Prostate gland (tissue), 2 donors: ENCODE results near the gene MAP7D1. TPM values are rescaled to one million over a fixed set of nuclear protein-coding genes. Genes with fewer than 3 reads are reported as not detected.

Experiments
- DNase-seq: peaks from one replicate; pipeline ENCODE4 v3.0.0-alpha.2; 2019; ENCODE audit warnings: low spot score
- H3K27ac ChIP-seq, 2 donors: fragments of 200-600 bp; sonication (generic); 2 replicates each; pipeline ENCODE4 v1.5.1; 2017 to 2019
- H3K27me3 ChIP-seq: fragments of 200-600 bp; sonication (generic); replicated peaks from 2 replicates; pipeline ENCODE4 v1.5.1; 2019; ENCODE audit not compliant: insufficient read depth
- H3K36me3 ChIP-seq, 2 donors: fragments of 200-600 bp; sonication (generic); 1 replicate in 1 of 2; 2 replicates in 1 of 2; pipeline versions ENCODE4 v1.5.1 to v1.8.1; 2017 to 2019
- H3K4me1 ChIP-seq: fragments of 200-600 bp; sonication (generic); replicated peaks from 2 replicates; pipeline ENCODE4 v1.5.1; 2019
- H3K4me3 ChIP-seq, 2 donors: fragments of 200-600 bp; sonication (generic); 2 replicates each; pipeline ENCODE4 v1.5.1; 2017 to 2019
- H3K9me3 ChIP-seq: fragments of 200-600 bp; sonication (generic); 2 replicates; pipeline ENCODE4 v1.5.1; 2017
- POLR2A ChIP-seq: fragments of 450-650 bp; IDR thresholded peaks from one replicate; pipeline ENCODE4 v1.6.1; 2016; ENCODE audit warnings: antibody characterized with exemption, mild to moderate bottlenecking
- POLR2AphosphoS5 ChIP-seq: sonication (generic); formaldehyde crosslinking; IDR thresholded peaks from one replicate; pipeline ENCODE4 v1.6.1; 2017; ENCODE audit warnings: antibody characterized with exemption
- WGBS: methylation state at CpG from one replicate; pipeline ENCODE4 v1.1.5; 2018; 5-methylcytosine and 5-hydroxymethylcytosine counted together
- intact Hi-C: fragments of 100-400 bp; cut with DNase I; formaldehyde crosslinking; loops from one replicate; pipeline ENCODE4 v1.14.2; 2022
- total RNA-seq, 2 donors: library from RNA; depleted of rRNA; stranded (reverse); fragments of >200 nt; gene quantifications; one replicate each; pipeline ENCODE4 v1.1.0, GENCODE V29; 2016
- TF ChIP-seq, protein P1 (sequence below), 4 experiments: fragments of 200-600 bp in 2 of 4; fragments of 450-650 bp in 2 of 4; sonication (generic) in 2 of 4; IDR thresholded peaks; 1 replicate in 3 of 4; 2 replicates in 1 of 4; pipeline ENCODE4 v1.5.1; 2016 to 2019; ENCODE audit warnings: antibody characterized with exemption in 4 of 4, mild to moderate bottlenecking in 2 of 4, moderate library complexity in 2 of 4

MAP7D1 gene
- total RNA-seq = 100 to 1,000 TPM in 1 of 2 donors, 10 to 100 TPM in 1; 97.3 to 132 TPM

DNA sequence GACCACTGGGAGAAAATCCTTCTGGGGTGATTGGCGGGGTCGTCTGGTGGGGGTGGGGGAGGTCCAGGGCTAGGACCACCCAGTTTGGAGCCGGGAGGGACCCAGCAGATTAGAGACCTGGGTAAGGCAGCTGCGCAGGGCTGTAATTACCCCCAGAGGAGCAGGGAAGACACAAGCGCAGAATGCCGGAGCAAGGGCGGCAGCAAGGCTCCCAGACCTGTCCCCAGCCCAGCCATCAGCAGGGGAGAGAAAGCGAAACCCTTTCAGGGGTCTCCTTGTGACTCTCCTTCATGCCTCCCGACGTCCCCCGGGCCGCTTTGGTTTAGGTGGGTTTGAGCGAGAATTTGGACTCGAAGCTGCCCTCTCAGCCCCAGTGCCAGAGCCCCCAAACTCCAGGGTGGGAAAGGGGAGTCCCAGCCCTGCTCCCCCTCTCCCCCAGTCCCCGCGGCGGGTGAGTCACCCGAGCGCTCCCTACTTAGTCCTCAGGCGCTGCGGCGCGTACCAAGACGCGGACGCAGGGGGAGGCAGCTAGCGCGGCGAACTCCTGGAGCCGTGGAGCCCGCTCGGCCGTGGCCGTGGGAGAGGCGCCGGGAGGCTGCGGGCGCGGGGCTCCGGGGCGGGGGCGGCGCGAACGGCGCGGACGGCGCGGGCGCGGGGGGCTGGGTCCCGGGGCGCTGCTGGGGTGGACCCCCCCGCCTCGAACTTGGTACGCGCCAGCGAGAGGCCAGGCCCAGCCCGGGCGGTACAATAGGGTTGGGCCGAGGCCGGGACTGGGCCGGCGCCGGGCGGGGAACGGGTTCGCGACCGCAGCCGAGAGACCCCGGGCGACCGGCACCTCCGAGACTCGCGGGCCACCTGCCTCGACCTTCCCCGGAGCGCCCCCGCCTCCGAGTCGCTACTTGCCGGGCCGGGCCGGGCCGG is at the start of gene MAP7D1:
TSS of gene MAP7D1 (plus strand) at position 753 of the 921 bp plus-strand sequence. CDS start 258 bp downstream, outside the sequence.
- intact Hi-C loops = loop anchor here (5.0 kb wide), 1 partner anchor 232 kb away; the partner anchor contains the start of gene STK40
- H3K4me1 ChIP-seq = peaks cover 40% of the 10 kb centered on the region
- under 1% methylated on average over 33 of the region's 88 CpGs for WGBS

DNA sequence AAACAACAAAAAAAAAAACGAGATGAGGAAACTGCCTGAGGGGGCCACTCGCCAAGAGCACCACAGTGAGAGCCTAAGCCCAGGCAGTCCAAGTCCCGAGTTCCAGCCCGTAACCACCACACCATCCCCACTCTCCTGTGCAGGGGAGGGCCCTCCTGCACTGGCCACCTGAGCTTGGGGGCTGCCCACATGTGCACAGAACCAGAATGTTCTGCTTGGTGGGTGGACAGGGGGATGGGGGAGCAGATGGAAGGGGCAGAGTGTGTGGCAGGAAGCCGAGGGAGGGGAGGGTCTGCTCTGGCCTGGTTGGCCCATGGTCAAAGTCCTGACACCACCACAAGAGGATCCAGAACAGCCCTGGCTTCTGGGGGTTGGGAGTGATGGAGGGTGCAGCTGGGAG is 49.7 kb upstream of the MAP7D1 start:
- Histone ChIP-seq H3K36me3 (no peaks in the 10 kb centered on the region), H3K27me3 (no peaks in the 10 kb centered on the region), H3K9me3 (no peaks in the 10 kb centered on the region), H3K4me3 (no peak overlapping the region), H3K4me1 (no peaks in the 10 kb centered on the region), H3K27ac (no peak overlapping the region)
- 52% methylated on average over 5 of the region's 5 CpGs for WGBS
- no peak for DNase-seq
- intact Hi-C loops = no loop called here
- TF ChIP-seq POLR2AphosphoS5 (no peak), POLR2A (no peak)
- TF ChIP-seq, protein P1, sequence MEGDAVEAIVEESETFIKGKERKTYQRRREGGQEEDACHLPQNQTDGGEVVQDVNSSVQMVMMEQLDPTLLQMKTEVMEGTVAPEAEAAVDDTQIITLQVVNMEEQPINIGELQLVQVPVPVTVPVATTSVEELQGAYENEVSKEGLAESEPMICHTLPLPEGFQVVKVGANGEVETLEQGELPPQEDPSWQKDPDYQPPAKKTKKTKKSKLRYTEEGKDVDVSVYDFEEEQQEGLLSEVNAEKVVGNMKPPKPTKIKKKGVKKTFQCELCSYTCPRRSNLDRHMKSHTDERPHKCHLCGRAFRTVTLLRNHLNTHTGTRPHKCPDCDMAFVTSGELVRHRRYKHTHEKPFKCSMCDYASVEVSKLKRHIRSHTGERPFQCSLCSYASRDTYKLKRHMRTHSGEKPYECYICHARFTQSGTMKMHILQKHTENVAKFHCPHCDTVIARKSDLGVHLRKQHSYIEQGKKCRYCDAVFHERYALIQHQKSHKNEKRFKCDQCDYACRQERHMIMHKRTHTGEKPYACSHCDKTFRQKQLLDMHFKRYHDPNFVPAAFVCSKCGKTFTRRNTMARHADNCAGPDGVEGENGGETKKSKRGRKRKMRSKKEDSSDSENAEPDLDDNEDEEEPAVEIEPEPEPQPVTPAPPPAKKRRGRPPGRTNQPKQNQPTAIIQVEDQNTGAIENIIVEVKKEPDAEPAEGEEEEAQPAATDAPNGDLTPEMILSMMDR (IDR thresholded peaks at IDR 0.05) = no peak

More for the DNA sequence above, at the start of gene MAP7D1:
- H3K27me3 ChIP-seq = no peaks in the 10 kb centered on the region
- peak within 1 kb of the TSS; percentile 99 to 100 for H3K27ac ChIP-seq
- peak; percentile 87 for TF ChIP-seq POLR2A
- TF ChIP-seq, protein P1 (IDR thresholded peaks at IDR 0.05) = peak in 1 of 4 experiments; percentile 24
- TF ChIP-seq POLR2AphosphoS5 = peak; percentile 82
- H3K9me3 ChIP-seq = no peaks in the 10 kb centered on the region
- no peaks in the 10 kb centered on the region for H3K36me3 ChIP-seq
- DNase-seq = peak; percentile 81
- peak within 1 kb of the TSS; percentile 100 for H3K4me3 ChIP-seq

DNA sequence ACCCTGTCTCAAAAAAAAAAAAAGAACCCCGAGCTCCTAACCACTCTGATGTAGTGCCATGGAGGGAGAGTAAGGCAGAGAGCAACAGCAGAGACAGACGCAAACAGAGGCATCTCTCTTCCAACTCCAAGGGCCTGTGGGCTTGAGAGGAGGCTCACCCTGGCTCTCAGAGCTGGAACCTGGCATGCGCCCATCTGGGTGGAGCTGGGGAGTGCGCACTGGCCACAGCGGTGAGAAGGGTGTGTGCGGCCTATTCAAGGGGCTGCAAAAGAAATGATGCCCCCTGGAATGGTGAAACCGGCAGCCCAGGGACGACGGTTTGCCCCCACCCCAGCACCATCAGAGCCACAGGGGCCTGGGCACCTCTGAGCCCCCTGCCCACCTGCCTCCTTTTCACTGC is 48.6 kb upstream of the MAP7D1 start:
- no peaks in the 10 kb centered on the region for H3K27me3 ChIP-seq
- H3K4me1 ChIP-seq = no peaks in the 10 kb centered on the region
- no peak overlapping the region for H3K4me3 ChIP-seq
- no peak overlapping the region for H3K27ac ChIP-seq
- no peak for DNase-seq
- no peaks in the 10 kb centered on the region for H3K9me3 ChIP-seq
- no peak for TF ChIP-seq POLR2AphosphoS5
- no peak for TF ChIP-seq POLR2A
- TF ChIP-seq, protein P1 (IDR thresholded peaks at IDR 0.05) = no peak
- intact Hi-C loops = no loop called here
- H3K36me3 ChIP-seq = no peaks in the 10 kb centered on the region
- 80% methylated on average over 9 of the region's 9 CpGs for WGBS

DNA sequence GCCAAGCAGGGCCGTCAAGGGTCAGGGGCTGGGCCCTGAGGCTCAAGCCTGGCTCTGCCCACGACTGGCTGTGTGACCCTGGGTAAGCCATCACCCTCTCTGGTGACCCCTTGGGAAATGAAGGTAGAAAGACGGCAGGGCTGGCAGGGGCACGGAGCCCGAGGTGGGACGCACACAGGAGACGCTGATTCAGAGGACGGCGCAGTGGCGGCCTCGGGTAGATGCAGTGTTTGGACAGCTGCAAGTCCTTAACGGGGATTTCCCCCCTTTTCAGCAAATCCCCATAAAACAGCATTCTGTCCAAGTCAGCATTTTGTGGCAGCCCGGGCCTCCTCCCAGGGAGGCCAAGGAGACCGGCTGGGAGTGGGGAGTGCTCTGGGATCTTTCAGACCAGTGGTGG is 47.6 kb upstream of the MAP7D1 start:
- H3K4me1 ChIP-seq = no peaks in the 10 kb centered on the region
- no peaks in the 10 kb centered on the region for H3K36me3 ChIP-seq
- no peak overlapping the region for H3K4me3 ChIP-seq
- no peaks in the 10 kb centered on the region for H3K9me3 ChIP-seq
- H3K27me3 ChIP-seq = no peaks in the 10 kb centered on the region
- TF ChIP-seq POLR2AphosphoS5 = no peak
- TF ChIP-seq POLR2A = no peak
- TF ChIP-seq, protein P1 (IDR thresholded peaks at IDR 0.05) = no peak
- H3K27ac ChIP-seq = no peak overlapping the region
- 44% methylated on average over 14 of the region's 14 CpGs for WGBS
- peak; percentile 33 for DNase-seq
- intact Hi-C loops = no loop called here
